ENCODE data around the gene NR3C2. TPM values are rescaled to one million over a fixed set of nuclear protein-coding genes. Genes with fewer than 3 reads are reported as not detected.

The NR3C2 gene
- total RNA-seq, 1 experiment from 2014 or later, result 0.96 TPM

GRCh38 chr4:148376151-148376550, 66.1 kb downstream of the NR3C2 start:
- Histone ChIP-seq H3K9me2 (ENCODE audit: insufficient read depth) (no peaks in the 10 kb centered on the region), H3F3A (ENCODE audit: insufficient read depth, low read depth) (no peaks in the 10 kb centered on the region), H4K20me1 (ENCODE audit: insufficient read depth) (no peaks in the 10 kb centered on the region), H3K4me2 (peak overlapping the region; percentile 28; the same call in 1 of the 2 replicates), H3K4me3 (no peak overlapping the region), H2AFZ (no peak overlapping the region), H3K9me3 (ENCODE audit: insufficient read depth, low read depth) (no peaks in the 10 kb centered on the region), H3K27me3 (ENCODE audit: insufficient read depth, low read depth) (no peaks in the 10 kb centered on the region), H3K79me2 (ENCODE audit: low read depth) (no peaks in the 10 kb centered on the region), H3K36me3 (ENCODE audit: low read depth) (no peaks in the 10 kb centered on the region), H3K27ac (no peak overlapping the region), H3K4me1 (replicated peaks; ENCODE audit: insufficient read depth) (peaks cover 11% of the 10 kb centered on the region; the same call in 1 of the 2 replicates)
- ChIA-PET CTCF (interaction anchor here (0.6 to 0.7 kb wide), 2 partner anchors 242 to 610 kb away, joined by 3 read pairs; no protein-coding TSS in a partner anchor), POLR2A (ENCODE audit: unreplicated experiment) (interaction anchor here (0.6 kb wide), 1 partner anchor 38 kb away, joined by 3 read pairs; no protein-coding TSS in a partner anchor)
- no TSS peak for BruUV-seq (replicated peaks)
- intact Hi-C loops (cut with micrococcal nuclease; ENCODE audit: unreplicated experiment), result no loop called here
- TF ChIP-seq CTCF (conservative IDR thresholded peaks at IDR 0.05), result no peak
- TF ChIP-seq EZH2 (IDR thresholded peaks at IDR 0.05; ENCODE audit: low read depth), result no peak
- peak; percentile 41 to 55 for DNase-seq

- H3K9me3 ChIP-seq (ENCODE audit: insufficient read depth, low read depth), result no peaks in the 10 kb centered on the region
- H3K36me3 ChIP-seq (ENCODE audit: low read depth), result no peaks in the 10 kb centered on the region
- no TSS peak for BruUV-seq (replicated peaks)
- no peak overlapping the region for H3K4me2 ChIP-seq
- DNase-seq, result no peak
- H3K27ac ChIP-seq, result no peak overlapping the region
- peaks cover 11% of the 10 kb centered on the region; the same call in 1 of the 2 replicates for H3K4me1 ChIP-seq (replicated peaks; ENCODE audit: insufficient read depth)
- H3K9me2 ChIP-seq (ENCODE audit: insufficient read depth), result no peaks in the 10 kb centered on the region
- CTCF ChIA-PET, result interaction anchor here (0.6 kb wide), 1 partner anchor 241 kb away, joined by 3 read pairs; no protein-coding TSS in a partner anchor
- intact Hi-C loops (cut with micrococcal nuclease; ENCODE audit: unreplicated experiment), result no loop called here
- H3K79me2 ChIP-seq (ENCODE audit: low read depth), result no peaks in the 10 kb centered on the region
- POLR2A ChIA-PET (ENCODE audit: unreplicated experiment), result interaction anchor here (0.6 kb wide), 1 partner anchor 39 kb away, joined by 3 read pairs; no protein-coding TSS in a partner anchor
- H3K27me3 ChIP-seq (ENCODE audit: insufficient read depth, low read depth), result no peaks in the 10 kb centered on the region
- no peak overlapping the region for H3K4me3 ChIP-seq
- no peaks in the 10 kb centered on the region for H3F3A ChIP-seq (ENCODE audit: insufficient read depth, low read depth)
- no peak for TF ChIP-seq CTCF (conservative IDR thresholded peaks at IDR 0.05)
- TF ChIP-seq EZH2 (IDR thresholded peaks at IDR 0.05; ENCODE audit: low read depth), result no peak
- no peak overlapping the region for H2AFZ ChIP-seq
- no peaks in the 10 kb centered on the region for H4K20me1 ChIP-seq (ENCODE audit: insufficient read depth)
Observed at GRCh38 chr4:148375584-148375983, 66.6 kb downstream of the NR3C2 start.

DNA sequence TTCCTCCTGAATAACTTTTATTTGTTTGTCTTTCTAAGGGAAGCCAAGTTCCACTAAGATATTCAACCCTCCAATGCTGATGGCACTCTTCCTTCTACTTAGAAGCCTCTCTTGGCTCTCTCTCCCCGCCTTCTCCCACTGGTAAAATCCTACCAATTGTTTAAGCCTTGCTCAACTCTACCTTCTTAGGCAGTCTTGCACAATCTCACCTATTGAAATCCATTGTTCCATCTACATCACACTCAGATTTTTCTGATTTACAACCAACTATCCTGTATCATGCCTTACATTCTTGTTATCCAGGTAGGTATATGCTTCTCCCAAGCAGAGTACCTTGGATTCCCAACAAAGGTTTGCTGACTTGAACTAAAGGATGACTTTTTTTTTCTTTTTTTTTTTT, 69.1 kb downstream of the NR3C2 start:
- no TSS peak for BruUV-seq (replicated peaks)
- no peak for DNase-seq
- Histone ChIP-seq H4K20me1 (ENCODE audit: insufficient read depth) (no peaks in the 10 kb centered on the region), H2AFZ (no peak overlapping the region), H3K79me2 (ENCODE audit: low read depth) (no peaks in the 10 kb centered on the region), H3K4me1 (replicated peaks; ENCODE audit: insufficient read depth) (peaks cover 11% of the 10 kb centered on the region; the same call in 1 of the 2 replicates), H3K9me2 (ENCODE audit: insufficient read depth) (no peaks in the 10 kb centered on the region), H3K4me3 (no peak overlapping the region), H3K9me3 (ENCODE audit: insufficient read depth, low read depth) (no peaks in the 10 kb centered on the region), H3F3A (ENCODE audit: insufficient read depth, low read depth) (no peaks in the 10 kb centered on the region), H3K27ac (no peak overlapping the region), H3K27me3 (ENCODE audit: insufficient read depth, low read depth) (no peaks in the 10 kb centered on the region), H3K4me2 (no peak overlapping the region), H3K36me3 (ENCODE audit: low read depth) (no peaks in the 10 kb centered on the region)
- no peak for TF ChIP-seq EZH2 (IDR thresholded peaks at IDR 0.05; ENCODE audit: low read depth)
- no peak for TF ChIP-seq CTCF (conservative IDR thresholded peaks at IDR 0.05)
- ChIA-PET POLR2A (ENCODE audit: unreplicated experiment) (no interaction called here), CTCF (no interaction called here)
- intact Hi-C loops (cut with micrococcal nuclease; ENCODE audit: unreplicated experiment), result no loop called here

Measured in PC-9 (cell line).